ENCODE results near the gene PIGR. TPM values are rescaled to one million over a fixed set of nuclear protein-coding genes. Genes with fewer than 3 reads are reported as not detected.
A peak's percentile ranks its signal among the peaks of the same experiment; 100 is the strongest.

The PIGR gene
- total and polyA plus RNA-seq, 2 of the 4 experiments (the other 2 are of a cell fraction), result not detected

GRCh38 chr1:206987873-206988272, 41.6 kb upstream of the PIGR start:
- intact Hi-C loops (cut with micrococcal nuclease) (loop anchor here (10.0 kb wide), 3 partner anchors 253 to 513 kb away; partner anchors contain the start of genes DYRK3 and IKBKE), in situ Hi-C loops (cut with MboI; ENCODE audit: low sequenced_read_pairs) (no loop called here), dilution Hi-C loops (cut with HindIII; ENCODE audit: low sequenced_read_pairs, unreplicated experiment) (no loop called here)
- H3K18ac ChIP-seq (ENCODE audit: low read depth, low read length), result no peak overlapping the region
- H3K56ac ChIP-seq (ENCODE audit: extremely low read depth, insufficient read depth, low read length), result no peak overlapping the region
- H2AK5ac ChIP-seq (ENCODE audit: low read depth, low read length), result no peak overlapping the region
- H3K14ac ChIP-seq (replicated peaks; ENCODE audit: low read depth, low read length), result no peak overlapping the region
- peaks cover 3% of the 10 kb centered on the region; the same call in 1 of the 2 replicates for H3K9me3 ChIP-seq (ENCODE audit: control insufficient read depth, insufficient read depth, low read length)
- POLR2A ChIA-PET (ENCODE audit: unreplicated experiment), result no interaction called here
- peaks cover 42% of the 10 kb centered on the region for H3K27me3 ChIP-seq (ENCODE audit: control insufficient read depth, insufficient read depth, low read length)
- no peak overlapping the region for H2BK15ac ChIP-seq (ENCODE audit: low read depth, low read length)
- H3K4me1 ChIP-seq (ENCODE audit: control insufficient read depth, insufficient read depth, low read length), result no peaks in the 10 kb centered on the region
- no peak overlapping the region for H4K91ac ChIP-seq (ENCODE audit: insufficient read depth, low read depth, low read length)
- H2BK120ac ChIP-seq (ENCODE audit: low read depth, low read length), result no peak overlapping the region
- no peaks in the 10 kb centered on the region for H3K9me1 ChIP-seq (ENCODE audit: insufficient read depth, low read length)
- no peaks in the 10 kb centered on the region for H3K79me1 ChIP-seq (ENCODE audit: low read depth in 1 of 2, low read length in 2 of 2)
- no peak overlapping the region for H3K27ac ChIP-seq (ENCODE audit: insufficient read depth, low read length)
- CTCF ChIA-PET, result no interaction called here
- H4K8ac ChIP-seq (ENCODE audit: low read depth in 2 of 2, low read length in 2 of 2), result no peak overlapping the region
- no peak overlapping the region for H3K4ac ChIP-seq (ENCODE audit: low read depth, low read length)
- H3K4me2 ChIP-seq (ENCODE audit: low read depth, low read length), result no peak overlapping the region
- no peak overlapping the region for H2AFZ ChIP-seq (replicated peaks; ENCODE audit: low read length, poor library complexity)
- no peaks in the 10 kb centered on the region for H4K20me1 ChIP-seq (ENCODE audit: insufficient read depth, low read length)
- H3K23ac ChIP-seq (ENCODE audit: low read depth, low read length), result no peak overlapping the region
- TF ChIP-seq MAFK (IDR thresholded peaks at IDR 0.05; ENCODE audit: low read depth, low read length) (no peak), RAD21 (IDR thresholded peaks at IDR 0.05; ENCODE audit: low read length) (no peak), BHLHE40 (IDR thresholded peaks at IDR 0.05; ENCODE audit: low read depth, low read length) (no peak), RFX5 (IDR thresholded peaks at IDR 0.05; ENCODE audit: low read depth, low read length) (no peak), USF2 (IDR thresholded peaks at IDR 0.05; ENCODE audit: low read depth, low read length) (no peak), CTCF (conservative IDR thresholded peaks at IDR 0.05; ENCODE audit: low read depth, low read length) (no peak), MXI1 (IDR thresholded peaks at IDR 0.05; ENCODE audit: borderline replicate concordance, low read depth, low read length) (no peak), POLR2A (IDR thresholded peaks at IDR 0.05; ENCODE audit: low read depth, low read length) (no peak), RCOR1 (IDR thresholded peaks at IDR 0.05; ENCODE audit: insufficient replicate concordance, low read length) (no peak), FOS (IDR thresholded peaks at IDR 0.05; ENCODE audit: low read depth, low read length) (no peak), MAZ (IDR thresholded peaks at IDR 0.05; ENCODE audit: borderline replicate concordance, low read depth, low read length) (no peak), SMC3 (IDR thresholded peaks at IDR 0.05; ENCODE audit: low read depth, low read length) (no peak), NFE2L2 (IDR thresholded peaks at IDR 0.05; ENCODE audit: low read depth, low read length) (no peak), CEBPB (IDR thresholded peaks at IDR 0.05; ENCODE audit: low read depth, low read length) (no peak)
- TF ChIP-seq, protein P1, sequence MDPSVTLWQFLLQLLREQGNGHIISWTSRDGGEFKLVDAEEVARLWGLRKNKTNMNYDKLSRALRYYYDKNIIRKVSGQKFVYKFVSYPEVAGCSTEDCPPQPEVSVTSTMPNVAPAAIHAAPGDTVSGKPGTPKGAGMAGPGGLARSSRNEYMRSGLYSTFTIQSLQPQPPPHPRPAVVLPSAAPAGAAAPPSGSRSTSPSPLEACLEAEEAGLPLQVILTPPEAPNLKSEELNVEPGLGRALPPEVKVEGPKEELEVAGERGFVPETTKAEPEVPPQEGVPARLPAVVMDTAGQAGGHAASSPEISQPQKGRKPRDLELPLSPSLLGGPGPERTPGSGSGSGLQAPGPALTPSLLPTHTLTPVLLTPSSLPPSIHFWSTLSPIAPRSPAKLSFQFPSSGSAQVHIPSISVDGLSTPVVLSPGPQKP (IDR thresholded peaks at IDR 0.05; ENCODE audit: borderline replicate concordance, low read depth, low read length), result no peak
- H2BK20ac ChIP-seq (ENCODE audit: low read depth, low read length), result no peak overlapping the region
- no peak for ATAC-seq (ENCODE audit: low read depth)
- no peak overlapping the region for H4K5ac ChIP-seq (ENCODE audit: low read depth, low read length)
- H3K4me3 ChIP-seq (ENCODE audit: insufficient read depth, low read depth, low read length), result no peak overlapping the region
- no peak overlapping the region for H2BK5ac ChIP-seq (ENCODE audit: low read depth, low read length, poor library complexity, severe bottlenecking)
- no TSS peak for BruUV-seq (replicated peaks)
- peak overlapping the region; percentile 33 for H2AK9ac ChIP-seq (replicated peaks; ENCODE audit: low read depth, low read length, poor library complexity)
- H3K9ac ChIP-seq (ENCODE audit: low read depth, low read length), result no peak overlapping the region
- no peaks in the 10 kb centered on the region for H3K36me3 ChIP-seq (ENCODE audit: control insufficient read depth, insufficient read depth, low read length)
- DNase-seq, result no peak
- WGBS, 2 experiments (ENCODE audit: extremely low coverage in 2 of 2, insufficient read length in 1 of 2), result no CpG with 5 or more reads among the region's 1 CpG

Measured in IMR-90 (cell line).